ENCODE measurements around the gene SPO11. TPM values are rescaled to one million over a fixed set of nuclear protein-coding genes. Genes with fewer than 3 reads are reported as not detected.

SPO11 gene
- total RNA-seq, 1 experiment from 2014 or later = not detected

- Histone ChIP-seq H3K27ac (ENCODE audit: insufficient read length, low read depth, low read length) (no peak overlapping the region), H4K91ac (ENCODE audit: insufficient read length, low read depth, low read length) (no peak overlapping the region), H3K27me3 (ENCODE audit: insufficient read depth, low read length) (no peaks in the 10 kb centered on the region), H3K9me3 (ENCODE audit: control insufficient read depth, low read depth, low read length) (no peaks in the 10 kb centered on the region), H2BK20ac (ENCODE audit: low read depth, low read length, poor library complexity, severe bottlenecking) (no peak overlapping the region), H4K20me1 (ENCODE audit: control insufficient read depth, insufficient read depth, insufficient read length) (no peaks in the 10 kb centered on the region), H3K4me1 (ENCODE audit: insufficient read depth, low read length) (no peaks in the 10 kb centered on the region), H3K9ac (ENCODE audit: extremely low read depth, insufficient read length, low read length) (no peak overlapping the region), H2BK120ac (ENCODE audit: low read depth, low read length, poor library complexity, severe bottlenecking) (no peak overlapping the region), H3K14ac (ENCODE audit: insufficient read depth, low read length) (no peak overlapping the region), H3K4me2 (ENCODE audit: insufficient read depth, insufficient read length, low read length) (no peak overlapping the region), H2BK12ac (ENCODE audit: insufficient read length, low read depth, low read length) (no peak overlapping the region), H4K8ac (replicated peaks; ENCODE audit: insufficient read length, low read depth, low read length) (no peak overlapping the region), H4K5ac (ENCODE audit: insufficient read length, low read depth, low read length) (no peak overlapping the region), H2BK15ac (ENCODE audit: low read depth, low read length) (no peak overlapping the region), H3K79me2 (ENCODE audit: insufficient read depth, low read length) (no peaks in the 10 kb centered on the region), H3K23ac (ENCODE audit: insufficient read length, low read depth, low read length) (no peak overlapping the region), H2AK5ac (ENCODE audit: insufficient read length, low read length) (no peak overlapping the region), H3K18ac (ENCODE audit: insufficient read length, low read depth, low read length) (no peak overlapping the region), H3T11ph (ENCODE audit: low read length) (no peak overlapping the region), H2AFZ (ENCODE audit: low read length) (no peak overlapping the region), H3K4ac (ENCODE audit: low read depth, low read length) (no peak overlapping the region), H3K79me1 (ENCODE audit: insufficient read depth, low read depth, low read length, poor library complexity, severe bottlenecking) (no peaks in the 10 kb centered on the region), H3K23me2 (ENCODE audit: insufficient read length, low read depth, low read length, poor library complexity, severe bottlenecking) (no peaks in the 10 kb centered on the region), H2BK5ac (ENCODE audit: insufficient read length, low read length) (no peak overlapping the region), H3K56ac (ENCODE audit: insufficient read length, low read depth, low read length) (no peak overlapping the region)
- Mint-ChIP-seq H3K4me3 (no peak overlapping the region), H3K36me3 (ENCODE audit: insufficient read depth in 1 of 3, low read depth in 3 of 3) (no peaks in the 10 kb centered on the region), H3K27ac (no peak overlapping the region), H3K27me3 (ENCODE audit: low read depth) (peaks cover 28% of the 10 kb centered on the region), H3K4me1 (no peaks in the 10 kb centered on the region), H3K9me3 (no peaks in the 10 kb centered on the region)
- no peak for TF ChIP-seq CTCF (conservative IDR thresholded peaks at IDR 0.05)
- no peak for DNase-seq
- no CpG with 5 or more reads among the region's 5 CpGs for whole genome bisulfite sequencing (ENCODE audit: extremely low coverage, insufficient read length, low lambda C conversion rate)
Measured at GRCh38 chr20:57306747-57307146, 22.9 kb upstream of the SPO11 start.

Data from H9 (cell line).